ENCODE results near the gene PTPRN2. TPM values are rescaled to one million over a fixed set of nuclear protein-coding genes. Genes with fewer than 3 reads are reported as not detected.

Gene PTPRN2
- total and polyA plus RNA-seq, 4 experiments from 2014 or later: 1.7 to 2.6 (median 1.9) TPM

- Histone ChIP-seq H3K36me3 (ENCODE audit: insufficient read depth, low read length) (no peaks in the 10 kb centered on the region), H3K4me3 (ENCODE audit: low read length in 2 of 2) (no peak overlapping the region), H3K4me1 (ENCODE audit: insufficient read depth, low read length) (peaks cover 9% of the 10 kb centered on the region), H3K27me3 (ENCODE audit: insufficient read depth, low read length) (no peaks in the 10 kb centered on the region), H3K9me3 (ENCODE audit: control insufficient read depth in 1 of 2, low read length in 2 of 2) (peaks cover 0 to 6% of the 10 kb centered on the region in 2 donors), H3K27ac (ENCODE audit: low read depth, low read length) (no peak overlapping the region)
- Mint-ChIP-seq H3K4me3 (no peak overlapping the region), H3K27ac (peak overlapping the region in 3 of 7 donors; percentile 18 to 59 (median 46)), H3K36me3 (peaks cover 2 to 17% of the 10 kb centered on the region in 2 donors), H3K4me1 (peaks cover 8 to 17% (median 13%) of the 10 kb centered on the region in 4 donors), H3K27me3 (peaks cover 4 to 18% of the 10 kb centered on the region in 2 donors), H3K9me3 (peaks cover 0 to 16% (median 11%) of the 10 kb centered on the region in 8 donors)
- POLR2A ChIA-PET (ENCODE audit: partially characterized antibody): no interaction called here
- CTCF ChIA-PET (ENCODE audit: partially characterized antibody): no interaction called here
- intact Hi-C loops (cut with micrococcal nuclease): no loop called here
- no peak for DNase-seq
Observed at GRCh38 chr7:157507987-157508386, 1079.6 kb downstream of the PTPRN2 start.

GRCh38 chr7:157506268-157506667, 1081.4 kb downstream of the PTPRN2 start:
- Histone ChIP-seq H3K4me1 (ENCODE audit: insufficient read depth, low read length) (peaks cover 26% of the 10 kb centered on the region), H3K4me3 (ENCODE audit: low read length in 2 of 2) (no peak overlapping the region), H3K9me3 (ENCODE audit: control insufficient read depth in 1 of 2, low read length in 2 of 2) (peaks cover 0 to 6% of the 10 kb centered on the region in 2 donors), H3K27ac (ENCODE audit: low read depth, low read length) (no peak overlapping the region), H3K27me3 (ENCODE audit: insufficient read depth, low read length) (no peaks in the 10 kb centered on the region), H3K36me3 (ENCODE audit: insufficient read depth, low read length) (no peaks in the 10 kb centered on the region)
- Mint-ChIP-seq H3K4me3 (no peak overlapping the region), H3K9me3 (peaks cover 0 to 20% (median 12%) of the 10 kb centered on the region in 8 donors), H3K27me3 (peaks cover 4 to 18% of the 10 kb centered on the region in 2 donors), H3K36me3 (peaks cover 2 to 17% of the 10 kb centered on the region in 2 donors), H3K4me1 (peaks cover 22 to 33% (median 28%) of the 10 kb centered on the region in 4 donors), H3K27ac (peak overlapping the region in 4 of 7 donors; percentile 23 to 81 (median 55))
- DNase-seq: no peak
- intact Hi-C loops (cut with micrococcal nuclease): no loop called here
- ChIA-PET POLR2A (ENCODE audit: partially characterized antibody) (interaction anchor here (0.9 to 4.4 kb wide), 3 partner anchors 9 to 35 kb away, joined by 3 to 24 read pairs (median 9); no protein-coding TSS in a partner anchor), CTCF (ENCODE audit: partially characterized antibody) (interaction anchor here (1.2 to 1.6 kb wide), 2 partner anchors 9 to 13 kb away, joined by 3 read pairs; no protein-coding TSS in a partner anchor)

- no peaks in the 10 kb centered on the region for H3K27me3 ChIP-seq (ENCODE audit: insufficient read depth, low read length)
- H3K36me3 ChIP-seq (ENCODE audit: insufficient read depth, low read length): no peaks in the 10 kb centered on the region
- H3K9me3 ChIP-seq (ENCODE audit: control insufficient read depth in 1 of 2, low read length in 2 of 2): peaks cover 0 to 6% of the 10 kb centered on the region in 2 donors
- peaks cover 27% of the 10 kb centered on the region for H3K4me1 ChIP-seq (ENCODE audit: insufficient read depth, low read length)
- no peak overlapping the region for H3K27ac ChIP-seq (ENCODE audit: low read depth, low read length)
- H3K4me1 Mint-ChIP-seq: peaks cover 22 to 33% (median 28%) of the 10 kb centered on the region in 4 donors
- peak overlapping the region in 6 of 7 donors; percentile 10 to 97 (median 48) for H3K27ac Mint-ChIP-seq
- H3K4me3 ChIP-seq (ENCODE audit: low read length in 2 of 2): no peak overlapping the region
- ChIA-PET POLR2A (ENCODE audit: partially characterized antibody) (interaction anchor here (2.1 to 4.4 kb wide), 2 partner anchors 15 to 34 kb away, joined by 9 to 24 read pairs; no protein-coding TSS in a partner anchor), CTCF (ENCODE audit: partially characterized antibody) (interaction anchor here (1.0 to 1.6 kb wide), 3 partner anchors 10 to 107 kb away, joined by 3 read pairs; no protein-coding TSS in a partner anchor)
- H3K4me3 Mint-ChIP-seq: no peak overlapping the region
- H3K36me3 Mint-ChIP-seq: peaks cover 2 to 17% of the 10 kb centered on the region in 2 donors
- peaks cover 4 to 18% of the 10 kb centered on the region in 2 donors for H3K27me3 Mint-ChIP-seq
- intact Hi-C loops (cut with micrococcal nuclease): no loop called here
- DNase-seq: no peak
- peaks cover 0 to 18% (median 12%) of the 10 kb centered on the region in 8 donors for H3K9me3 Mint-ChIP-seq
Observed at GRCh38 chr7:157505646-157506045, 1082.0 kb downstream of the PTPRN2 start.

GRCh38 chr7:157503229-157503628, 1084.4 kb downstream of the PTPRN2 start:
- peak in 2 of 5 donors; percentile 40 to 53 for DNase-seq
- Mint-ChIP-seq H3K4me1 (peaks cover 22 to 40% (median 28%) of the 10 kb centered on the region in 4 donors), H3K36me3 (peaks cover 2 to 13% of the 10 kb centered on the region in 2 donors), H3K27ac (peak overlapping the region; percentile 82 to 99 (median 98)), H3K4me3 (peak overlapping the region; percentile 79 to 96 (median 82)), H3K9me3 (peaks cover 0 to 18% (median 11%) of the 10 kb centered on the region in 8 donors), H3K27me3 (peaks cover 2 to 15% of the 10 kb centered on the region in 2 donors)
- Histone ChIP-seq H3K9me3 (ENCODE audit: control insufficient read depth in 1 of 2, low read length in 2 of 2) (peaks cover 0 to 6% of the 10 kb centered on the region in 2 donors), H3K27me3 (ENCODE audit: insufficient read depth, low read length) (no peaks in the 10 kb centered on the region), H3K27ac (ENCODE audit: low read depth, low read length) (peak overlapping the region; percentile 64), H3K4me1 (ENCODE audit: insufficient read depth, low read length) (peaks cover 27% of the 10 kb centered on the region), H3K36me3 (ENCODE audit: insufficient read depth, low read length) (no peaks in the 10 kb centered on the region), H3K4me3 (ENCODE audit: low read length in 2 of 2) (peak overlapping the region; percentile 26 to 29)
- ChIA-PET POLR2A (ENCODE audit: partially characterized antibody) (interaction anchor here (0.8 to 4.4 kb wide), 7 partner anchors 8 to 109 kb away, joined by 3 to 24 read pairs (median 7); no protein-coding TSS in a partner anchor), CTCF (ENCODE audit: partially characterized antibody) (interaction anchor here (1.1 to 1.7 kb wide), 2 partner anchors 11 to 13 kb away, joined by 4 to 6 read pairs; no protein-coding TSS in a partner anchor)
- intact Hi-C loops (cut with micrococcal nuclease): loop anchor here (1.0 to 5.0 kb wide), 2 partner anchors 13 to 74 kb away; no protein-coding TSS in a partner anchor

GRCh38 chr7:157502701-157503111, 1084.9 kb downstream of the PTPRN2 start:
- Mint-ChIP-seq H3K9me3 (peaks cover 0 to 18% (median 11%) of the 10 kb centered on the region in 8 donors), H3K27ac (peak overlapping the region; percentile 82 to 99 (median 98)), H3K4me3 (peak overlapping the region; percentile 79 to 96 (median 82)), H3K36me3 (peaks cover 2 to 13% of the 10 kb centered on the region in 2 donors), H3K27me3 (peaks cover 2 to 12% of the 10 kb centered on the region in 2 donors), H3K4me1 (peaks cover 22 to 40% (median 28%) of the 10 kb centered on the region in 4 donors)
- Histone ChIP-seq H3K4me1 (ENCODE audit: insufficient read depth, low read length) (peaks cover 27% of the 10 kb centered on the region), H3K9me3 (ENCODE audit: control insufficient read depth in 1 of 2, low read length in 2 of 2) (peaks cover 0 to 6% of the 10 kb centered on the region in 2 donors), H3K36me3 (ENCODE audit: insufficient read depth, low read length) (no peaks in the 10 kb centered on the region), H3K4me3 (ENCODE audit: low read length in 2 of 2) (peak overlapping the region; percentile 26 to 29), H3K27me3 (ENCODE audit: insufficient read depth, low read length) (no peaks in the 10 kb centered on the region), H3K27ac (ENCODE audit: low read depth, low read length) (peak overlapping the region; percentile 64)
- peak; percentile 87 to 94 (median 90) for DNase-seq
- POLR2A ChIA-PET (ENCODE audit: partially characterized antibody): interaction anchor here (0.8 to 4.4 kb wide), 6 partner anchors 12 to 110 kb away, joined by 3 to 24 read pairs (median 9); no protein-coding TSS in a partner anchor
- CTCF ChIA-PET (ENCODE audit: partially characterized antibody): interaction anchor here (1.1 to 1.7 kb wide), 2 partner anchors 10 to 13 kb away, joined by 4 to 6 read pairs; no protein-coding TSS in a partner anchor
- intact Hi-C loops (cut with micrococcal nuclease): loop anchor here (1.0 to 5.0 kb wide), 2 partner anchors 12 to 75 kb away; no protein-coding TSS in a partner anchor

GRCh38 chr7:157501581-157501980, 1086.0 kb downstream of the PTPRN2 start:
- no peaks in the 10 kb centered on the region for H3K36me3 ChIP-seq (ENCODE audit: insufficient read depth, low read length)
- ChIA-PET POLR2A (ENCODE audit: partially characterized antibody) (interaction anchor here (1.1 to 3.0 kb wide), 5 partner anchors 8 to 111 kb away, joined by 3 to 20 read pairs (median 7); no protein-coding TSS in a partner anchor), CTCF (ENCODE audit: partially characterized antibody) (interaction anchor here (1.1 to 1.5 kb wide), 2 partner anchors 27 to 67 kb away, joined by 3 read pairs; no protein-coding TSS in a partner anchor)
- H3K27ac Mint-ChIP-seq: peak overlapping the region in 6 of 7 donors; percentile 82 to 99 (median 98)
- H3K9me3 Mint-ChIP-seq: peaks cover 0 to 11% (median 6%) of the 10 kb centered on the region in 8 donors
- H3K4me3 ChIP-seq (ENCODE audit: low read length in 2 of 2): no peak overlapping the region
- peak; percentile 33 to 72 (median 46) for DNase-seq
- H3K4me1 Mint-ChIP-seq: peaks cover 22 to 40% (median 28%) of the 10 kb centered on the region in 4 donors
- intact Hi-C loops (cut with micrococcal nuclease): loop anchor here (5.0 kb wide), 1 partner anchor 76 kb away; no protein-coding TSS in a partner anchor
- peaks cover under 1 to 6% of the 10 kb centered on the region in 2 donors for H3K36me3 Mint-ChIP-seq
- H3K4me1 ChIP-seq (ENCODE audit: insufficient read depth, low read length): peaks cover 27% of the 10 kb centered on the region
- H3K4me3 Mint-ChIP-seq: peak overlapping the region in 6 of 8 donors; percentile 23 to 96 (median 54)
- H3K9me3 ChIP-seq (ENCODE audit: control insufficient read depth in 1 of 2, low read length in 2 of 2): peaks cover 0 to 6% of the 10 kb centered on the region in 2 donors
- peaks cover 2% of the 10 kb centered on the region in 2 donors for H3K27me3 Mint-ChIP-seq
- H3K27ac ChIP-seq (ENCODE audit: low read depth, low read length): no peak overlapping the region
- H3K27me3 ChIP-seq (ENCODE audit: insufficient read depth, low read length): no peaks in the 10 kb centered on the region

Data from CD4-positive, alpha-beta memory T cell (primary cell).